ENCODE data around the gene ATAD1.
A peak's percentile ranks its signal among the peaks of the same experiment; 100 is the strongest.

The ATAD1 gene

DNA sequence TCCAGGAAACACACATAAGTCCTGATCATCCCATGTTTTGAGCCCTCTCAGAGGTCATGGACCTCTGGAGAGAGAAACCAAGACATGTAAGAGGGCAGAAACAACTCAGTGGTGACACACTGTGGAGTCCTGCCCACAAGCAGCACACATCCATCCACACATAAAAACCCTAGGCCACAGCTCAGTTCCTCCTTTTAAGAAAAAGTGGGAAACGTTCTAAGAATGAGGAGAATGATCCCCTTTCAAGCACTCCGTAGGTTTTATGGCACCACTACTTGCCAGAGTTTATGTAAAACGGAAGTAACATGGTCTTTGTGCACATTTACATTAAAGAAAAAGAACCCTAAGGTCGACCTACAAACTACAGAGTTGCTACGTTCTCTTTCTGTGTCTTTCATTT lies 19.9 kb downstream of the ATAD1 start:
- ATAC-seq (no peak), DNase-seq (no peak)
- Mint-ChIP-seq H3K27me3 (no peaks in the 10 kb centered on the region), H3K4me1 (peaks cover 46% of the 10 kb centered on the region), H3K27ac (no peak overlapping the region), H3K4me3 (no peak overlapping the region), H3K9me3 (peaks cover 3 to 11% of the 10 kb centered on the region in 2 donors)

DNA sequence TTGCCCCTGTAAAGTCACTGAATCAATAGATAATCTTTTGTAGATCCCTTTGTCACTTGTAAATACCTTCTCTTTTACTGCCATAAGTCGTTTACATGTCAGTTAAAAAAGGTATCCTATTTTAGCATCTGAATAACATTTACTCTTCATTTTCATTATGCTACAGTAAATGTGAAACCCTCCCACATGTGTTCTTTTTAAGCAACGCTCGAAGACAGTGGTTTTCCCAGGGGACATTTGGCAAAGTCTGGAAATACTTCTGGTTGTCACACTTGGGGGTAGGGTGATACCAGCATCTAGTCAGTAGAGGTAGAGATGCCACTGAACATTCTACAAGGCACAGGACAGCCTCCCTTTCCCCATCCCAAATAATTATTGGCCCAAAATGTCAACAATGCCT lies 23.7 kb downstream of the ATAD1 start:
- H3K27me3 Mint-ChIP-seq, result no peaks in the 10 kb centered on the region
- peaks cover 46% of the 10 kb centered on the region for H3K4me1 Mint-ChIP-seq
- H3K4me3 Mint-ChIP-seq, result no peak overlapping the region
- DNase-seq (no peak), ATAC-seq (no peak)
- no peak overlapping the region for H3K27ac Mint-ChIP-seq
- H3K9me3 Mint-ChIP-seq, result no peaks in the 10 kb centered on the region

DNA sequence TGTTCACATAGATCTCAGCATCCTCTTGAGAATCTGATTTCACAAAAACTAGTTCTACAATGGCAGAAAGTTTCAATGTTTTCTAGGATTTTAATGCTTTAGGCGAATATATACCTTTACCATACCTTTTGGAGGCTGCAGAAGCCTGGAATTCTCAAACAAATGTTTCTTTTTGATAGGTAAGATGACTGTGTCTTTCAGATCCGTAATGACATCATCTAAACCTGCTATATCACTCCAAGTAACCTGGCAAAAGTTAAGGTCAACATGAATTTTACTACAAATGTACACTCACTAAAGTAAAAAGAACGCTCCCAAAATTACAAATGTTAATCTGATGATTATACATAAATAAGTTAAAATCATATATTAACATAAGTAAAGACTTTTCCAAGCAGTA lies 27.8 kb downstream of the ATAD1 start:
- DNase-seq, result no peak
- Mint-ChIP-seq H3K27me3 (no peaks in the 10 kb centered on the region), H3K27ac (no peak overlapping the region), H3K9me3 (no peaks in the 10 kb centered on the region), H3K4me3 (no peak overlapping the region), H3K4me1 (peaks cover 15% of the 10 kb centered on the region)
- ATAC-seq, result no peak

DNA sequence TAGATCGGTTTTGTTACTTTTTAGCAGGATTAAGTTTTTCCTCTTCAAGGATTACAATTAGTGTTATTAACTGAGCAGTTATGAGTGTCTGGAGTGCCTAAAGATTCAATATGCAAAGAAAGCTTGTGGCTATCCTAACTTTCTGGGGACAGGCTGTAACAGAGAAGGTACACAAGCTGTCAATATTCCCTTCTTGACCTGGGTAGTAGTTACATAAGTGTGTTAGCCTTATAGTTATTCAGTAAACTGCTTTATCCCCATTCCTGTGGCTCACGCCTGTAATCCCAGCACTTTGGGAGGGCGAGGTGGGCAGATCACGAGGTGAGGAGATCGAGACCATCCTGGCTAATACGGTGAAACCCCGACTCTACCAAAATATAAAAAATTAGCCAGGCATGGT lies 31.6 kb downstream of the ATAD1 start:
- no peak for ATAC-seq
- H3K4me3 Mint-ChIP-seq, result no peak overlapping the region
- no peaks in the 10 kb centered on the region for H3K9me3 Mint-ChIP-seq
- no peak for DNase-seq
- H3K27ac Mint-ChIP-seq, result no peak overlapping the region
- H3K27me3 Mint-ChIP-seq, result no peaks in the 10 kb centered on the region
- peaks cover 6% of the 10 kb centered on the region for H3K4me1 Mint-ChIP-seq

DNA sequence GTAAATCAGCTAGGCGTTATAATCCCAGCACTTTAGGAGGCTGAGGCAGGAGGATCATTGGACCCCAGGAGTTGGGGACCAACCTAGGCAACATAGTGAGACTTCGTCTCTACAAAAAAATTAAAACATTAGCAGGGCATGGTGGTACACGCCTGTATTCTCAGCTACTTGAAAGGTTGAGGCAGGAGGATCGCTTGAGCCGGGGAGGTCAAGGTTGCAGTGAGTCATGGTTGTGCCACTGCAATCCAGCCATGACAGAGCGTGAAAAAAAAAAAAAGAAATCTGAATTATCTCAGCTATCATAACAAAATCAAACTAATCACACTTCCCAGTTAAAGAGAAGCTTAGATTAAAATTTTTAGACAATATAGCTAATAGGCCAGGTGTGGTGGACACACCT lies 35.3 kb downstream of the ATAD1 start:
- H3K27me3 Mint-ChIP-seq, result no peaks in the 10 kb centered on the region
- peaks cover 6% of the 10 kb centered on the region for H3K4me1 Mint-ChIP-seq
- H3K27ac Mint-ChIP-seq, result no peak overlapping the region
- no peak for DNase-seq
- H3K9me3 Mint-ChIP-seq, result no peaks in the 10 kb centered on the region
- no peak overlapping the region for H3K4me3 Mint-ChIP-seq
- ATAC-seq, result no peak

DNA sequence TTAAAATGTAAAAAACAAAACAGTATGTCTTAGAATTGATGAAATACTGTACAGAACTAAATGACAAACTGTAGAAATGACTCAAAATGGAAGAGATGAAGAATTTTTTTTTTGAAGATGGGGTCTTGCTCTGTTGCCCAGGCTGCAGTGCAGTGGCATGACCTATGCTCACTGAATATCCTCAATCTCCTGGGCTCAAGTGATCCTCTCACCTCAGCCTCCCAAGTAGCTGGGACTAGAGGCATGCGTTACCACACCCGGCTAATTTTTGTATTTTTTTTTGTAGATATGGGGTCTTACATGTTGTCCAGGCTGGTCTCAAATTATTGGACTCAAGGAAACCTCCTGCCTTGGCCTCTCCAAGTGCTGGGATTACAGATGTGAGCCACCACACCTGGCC lies 36.5 kb downstream of the ATAD1 start:
- H3K27ac Mint-ChIP-seq, result no peak overlapping the region
- no peaks in the 10 kb centered on the region for H3K27me3 Mint-ChIP-seq

DNA sequence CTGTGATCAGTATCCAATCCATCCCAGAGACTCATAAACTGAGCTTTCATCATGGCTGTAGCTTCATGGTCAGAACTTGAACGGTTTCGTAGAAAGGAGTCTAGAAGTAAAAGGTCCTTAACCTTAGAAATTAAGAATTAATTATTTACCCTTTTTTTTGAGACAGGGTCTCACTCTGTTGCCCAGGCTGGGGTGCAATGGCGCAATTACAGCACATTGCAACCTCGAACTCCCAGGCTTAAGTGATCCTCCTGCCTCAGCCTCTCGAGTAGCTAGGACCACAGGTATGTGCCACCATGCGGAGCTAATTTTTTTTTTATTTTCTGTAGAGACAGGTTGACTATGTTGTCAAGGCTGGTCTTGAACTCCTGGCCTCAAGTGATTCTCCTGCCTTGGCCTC lies 41.7 kb downstream of the ATAD1 start:
- ATAC-seq, result no peak
- no peak overlapping the region for H3K4me3 Mint-ChIP-seq
- H3K27ac Mint-ChIP-seq, result no peak overlapping the region
- peaks cover 7% of the 10 kb centered on the region for H3K4me1 Mint-ChIP-seq
- no peak for DNase-seq
- no peaks in the 10 kb centered on the region for H3K9me3 Mint-ChIP-seq
- no peaks in the 10 kb centered on the region for H3K27me3 Mint-ChIP-seq

More for the DNA sequence above, 36.5 kb downstream of the ATAD1 start:
- H3K4me3 Mint-ChIP-seq, result no peak overlapping the region
- H3K4me1 Mint-ChIP-seq, result peaks cover 6% of the 10 kb centered on the region
- ATAC-seq, result no peak
- DNase-seq, result no peak
- no peaks in the 10 kb centered on the region for H3K9me3 Mint-ChIP-seq

DNA sequence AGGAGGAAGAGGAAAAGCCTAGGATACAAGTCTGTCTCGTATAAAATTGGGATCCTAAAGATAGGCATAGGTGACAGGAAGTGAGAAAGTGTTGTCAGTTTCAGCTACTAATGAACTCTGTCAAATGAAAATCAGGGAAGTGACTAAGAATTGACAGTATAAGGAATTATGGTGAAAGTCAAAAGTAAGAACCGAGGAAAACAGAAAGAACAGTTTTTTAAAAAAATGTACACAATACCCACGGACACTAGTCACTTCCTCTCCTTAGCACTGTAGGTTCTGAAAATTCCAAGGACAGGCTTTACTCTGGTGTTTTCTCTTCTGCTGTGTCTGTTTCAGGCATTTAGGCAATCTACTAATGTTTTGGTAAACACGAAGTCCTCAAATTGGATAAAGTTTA lies 42.3 kb downstream of the ATAD1 start:
- Mint-ChIP-seq H3K9me3 (no peaks in the 10 kb centered on the region), H3K27me3 (no peaks in the 10 kb centered on the region), H3K4me3 (no peak overlapping the region), H3K27ac (no peak overlapping the region), H3K4me1 (peaks cover 7% of the 10 kb centered on the region)
- ATAC-seq, result no peak
- DNase-seq, result no peak

DNA sequence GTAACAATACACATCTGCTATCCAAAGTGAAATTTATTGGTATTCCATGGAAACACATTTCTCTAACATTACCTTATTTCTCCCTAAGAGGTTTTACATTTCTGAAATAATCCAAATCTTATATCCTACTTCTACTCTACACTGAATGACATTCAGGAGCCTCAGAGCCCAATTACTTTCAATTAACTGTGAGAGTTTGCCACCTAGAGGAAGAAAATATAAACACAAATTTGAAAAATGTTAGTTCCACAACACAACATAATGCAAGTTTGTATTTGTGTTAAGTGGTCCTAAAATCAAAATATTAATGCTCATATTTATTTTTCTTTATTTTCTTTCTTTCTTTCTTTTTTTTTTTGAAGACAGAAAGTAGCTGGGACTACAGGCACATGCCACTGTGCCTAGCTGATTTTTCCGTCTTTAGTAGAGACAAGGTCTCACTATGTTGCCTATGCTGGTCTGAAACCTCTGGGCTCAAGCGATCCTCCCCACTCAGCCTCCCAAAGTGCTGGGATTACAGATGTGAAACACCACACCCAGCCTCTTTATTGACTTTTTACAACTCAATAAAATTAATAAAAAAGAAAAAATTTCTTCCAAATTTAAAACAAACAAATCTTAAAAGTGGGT lies 46.0 kb downstream of the ATAD1 start:
- Mint-ChIP-seq H3K27me3 (no peaks in the 10 kb centered on the region), H3K4me1 (peaks cover 7% of the 10 kb centered on the region), H3K27ac (no peak overlapping the region), H3K4me3 (no peak overlapping the region), H3K9me3 (no peaks in the 10 kb centered on the region)
- ATAC-seq (no peak), DNase-seq (no peak)

DNA sequence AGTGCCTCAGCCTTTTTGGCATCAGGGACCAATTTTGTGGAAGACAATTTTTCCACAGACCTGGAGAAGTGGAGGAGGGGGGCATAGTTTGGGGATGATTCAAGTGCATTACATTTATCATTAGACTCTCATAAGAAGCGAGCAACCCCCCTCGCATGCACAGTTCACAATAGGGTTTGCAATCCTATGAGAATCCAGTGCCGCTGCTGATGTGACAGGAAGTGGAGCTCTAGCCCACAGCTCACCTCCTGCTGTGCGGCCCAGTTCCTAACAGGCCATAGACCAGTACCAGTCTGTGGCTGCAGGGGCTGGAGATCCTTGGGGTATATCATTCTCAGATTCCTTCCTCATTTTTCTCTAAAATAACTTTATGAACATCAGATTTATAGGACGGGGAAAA lies 50.8 kb downstream of the ATAD1 start:
- Mint-ChIP-seq H3K27ac (no peak overlapping the region), H3K9me3 (no peaks in the 10 kb centered on the region), H3K4me1 (peaks cover 3% of the 10 kb centered on the region), H3K27me3 (no peaks in the 10 kb centered on the region), H3K4me3 (no peak overlapping the region)
- no peak for ATAC-seq
- no peak for DNase-seq

DNA sequence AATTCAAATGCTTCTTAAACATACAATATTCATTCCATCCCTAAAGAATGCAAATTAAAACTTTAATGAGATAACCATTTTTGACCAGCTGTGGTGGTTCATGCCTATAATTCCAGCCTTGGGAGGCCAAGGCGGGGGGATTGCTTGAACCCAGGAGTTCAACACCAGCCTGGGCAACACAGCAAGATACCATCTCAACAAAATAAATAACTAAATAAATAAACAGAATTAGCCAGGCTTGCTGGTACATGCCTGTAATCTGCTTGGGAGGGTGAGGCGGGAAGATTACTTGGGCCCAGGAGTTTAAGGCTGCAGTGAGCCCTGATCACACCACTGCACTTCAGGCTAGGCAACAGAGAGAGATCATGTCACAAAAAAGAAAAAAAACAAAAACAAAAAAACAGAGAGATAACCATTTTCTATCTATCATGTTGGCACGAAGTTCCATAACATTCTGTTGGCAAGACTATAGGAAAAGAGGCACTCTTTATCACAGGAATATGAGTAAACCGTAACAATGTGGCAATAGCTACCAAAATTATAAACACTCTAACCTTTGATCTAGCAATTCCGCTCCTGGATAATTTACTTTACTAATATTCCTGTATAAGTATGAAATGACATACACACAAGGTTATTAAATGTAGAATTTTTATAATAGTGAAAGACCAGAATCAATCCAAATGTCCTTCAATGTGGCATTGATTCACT lies 52.2 kb downstream of the ATAD1 start:
- Mint-ChIP-seq H3K27ac (no peak overlapping the region), H3K4me3 (no peak overlapping the region)

DNA sequence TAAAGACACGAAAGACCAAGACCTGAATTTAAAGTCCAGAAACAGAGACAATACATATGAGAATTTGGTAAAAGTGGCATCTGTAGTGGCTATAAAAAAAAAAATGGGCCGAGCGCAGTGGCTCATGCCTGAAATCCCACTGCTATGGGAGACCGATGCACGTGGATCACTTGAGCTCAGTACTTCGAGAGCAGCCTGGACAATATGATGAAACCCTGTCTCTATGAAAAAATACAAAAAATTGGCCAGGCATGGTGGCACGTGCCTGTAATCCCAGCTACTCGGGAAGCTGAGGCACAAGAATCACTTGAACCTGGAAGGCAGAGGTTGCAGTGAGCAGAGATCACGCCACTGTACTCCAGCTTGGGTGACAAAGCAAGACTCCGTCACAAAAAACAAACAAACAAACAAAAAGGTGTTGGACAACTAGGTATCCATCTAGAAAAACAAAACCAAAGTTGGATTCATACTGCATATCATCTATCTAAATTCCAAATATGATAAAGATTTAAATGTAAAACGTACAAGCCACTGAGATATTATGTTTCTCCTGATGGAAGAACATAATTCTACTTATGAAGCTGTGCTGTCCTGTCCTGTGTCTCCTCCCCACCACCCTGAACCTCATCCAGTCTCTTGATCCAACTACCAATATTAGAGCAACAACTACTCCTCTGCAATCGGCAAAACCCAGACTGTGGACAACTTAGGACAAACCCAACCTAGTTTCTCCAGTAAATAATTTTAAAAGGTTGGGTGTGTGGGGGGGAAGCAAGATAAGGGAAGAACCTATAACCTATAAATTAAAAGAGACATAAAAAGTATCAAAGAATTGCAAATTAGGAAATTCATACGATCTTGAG lies 53.7 kb downstream of the ATAD1 start:
- DNase-seq (no peak), ATAC-seq (no peak)
- Mint-ChIP-seq H3K4me1 (peaks cover 22% of the 10 kb centered on the region), H3K27ac (no peak overlapping the region), H3K4me3 (no peak overlapping the region), H3K9me3 (no peaks in the 10 kb centered on the region), H3K27me3 (no peaks in the 10 kb centered on the region)

More for the DNA sequence above, 52.2 kb downstream of the ATAD1 start:
- H3K9me3 Mint-ChIP-seq, result no peaks in the 10 kb centered on the region
- H3K27me3 Mint-ChIP-seq, result no peaks in the 10 kb centered on the region
- ATAC-seq (no peak), DNase-seq (no peak)
- peaks cover 15% of the 10 kb centered on the region for H3K4me1 Mint-ChIP-seq

DNA sequence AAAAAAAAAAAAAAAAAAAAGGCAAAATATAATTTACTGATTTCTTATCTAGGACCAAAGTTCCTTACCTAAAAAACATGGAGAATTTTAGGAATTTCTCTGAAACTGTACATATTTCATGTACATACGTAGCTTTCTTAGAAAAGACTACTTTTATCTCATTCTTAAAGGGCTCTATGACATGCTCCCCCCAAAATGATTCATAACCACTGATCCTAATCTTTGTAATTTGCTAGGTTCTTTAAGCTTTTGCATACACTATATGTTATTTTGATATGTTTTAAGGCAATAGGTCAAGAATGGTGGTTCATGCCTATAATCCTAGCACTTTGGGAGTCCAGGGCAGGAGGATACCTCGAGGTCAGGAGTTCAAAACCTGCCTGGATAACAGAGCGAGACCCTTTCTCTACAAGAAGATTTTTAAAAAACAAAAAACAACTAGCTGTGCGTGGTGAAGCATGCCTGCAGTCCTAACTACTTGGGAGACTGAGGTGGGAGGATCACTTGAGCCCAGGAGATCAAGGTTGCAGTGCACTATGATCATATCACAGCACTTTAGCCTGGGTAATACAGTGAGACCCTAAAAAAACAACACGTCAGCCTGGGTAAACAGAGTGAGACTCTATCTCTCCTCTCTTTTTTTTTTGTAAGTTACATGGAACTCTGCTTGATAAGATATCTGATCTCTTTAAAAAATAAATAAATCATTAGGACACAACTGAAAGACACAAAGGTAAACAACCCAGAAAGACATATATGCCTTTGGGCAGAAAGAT lies 54.8 kb downstream of the ATAD1 start:
- Mint-ChIP-seq H3K9me3 (no peaks in the 10 kb centered on the region), H3K27me3 (no peaks in the 10 kb centered on the region), H3K4me3 (no peak overlapping the region), H3K4me1 (peaks cover 22% of the 10 kb centered on the region), H3K27ac (peak overlapping the region; percentile 19 to 25)
- ATAC-seq, result no peak
- no peak for DNase-seq

DNA sequence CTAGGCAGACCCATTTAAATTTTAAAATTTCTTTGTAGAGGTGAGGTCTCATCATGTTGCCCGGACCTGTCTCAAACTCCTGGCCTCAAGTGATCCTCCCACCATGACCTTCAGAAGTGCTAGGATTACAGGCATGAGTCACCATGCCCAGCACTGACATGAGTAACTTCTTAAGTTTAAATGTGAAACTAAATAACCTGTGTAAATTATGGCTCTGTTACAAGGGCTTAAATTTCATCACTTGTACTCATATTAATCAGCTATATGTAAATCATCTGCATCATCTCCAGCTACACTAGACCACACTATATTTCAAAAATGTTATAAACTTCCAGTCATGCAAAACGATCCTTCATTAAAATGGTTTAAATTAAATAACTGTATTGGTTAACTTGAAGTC lies 56.1 kb downstream of the ATAD1 start:
- peak; percentile 42 to 69 for DNase-seq
- H3K27me3 Mint-ChIP-seq, result no peaks in the 10 kb centered on the region

DNA sequence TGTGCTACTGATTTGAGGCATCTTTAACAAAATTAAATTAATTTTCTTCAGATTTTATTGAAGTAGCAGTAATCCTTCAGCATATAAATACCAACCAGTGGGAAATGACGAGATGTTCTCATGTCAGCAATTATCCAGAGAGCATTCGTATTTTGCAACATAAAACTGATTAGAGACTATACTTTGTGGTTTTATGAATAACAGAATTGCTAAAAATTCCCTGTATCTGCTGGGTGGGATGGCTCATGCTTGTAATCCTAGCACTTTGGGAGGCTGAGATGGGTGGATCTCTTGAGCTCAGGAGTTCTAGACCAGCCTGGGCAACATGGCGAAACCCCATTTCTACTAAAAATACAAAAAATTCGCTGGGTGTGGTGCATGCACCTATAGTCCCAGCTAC lies 56.9 kb downstream of the ATAD1 start:
- DNase-seq (no peak), ATAC-seq (no peak)
- no peaks in the 10 kb centered on the region for H3K27me3 Mint-ChIP-seq
- no peak overlapping the region for H3K4me3 Mint-ChIP-seq
- peaks cover 22% of the 10 kb centered on the region for H3K4me1 Mint-ChIP-seq
- no peaks in the 10 kb centered on the region for H3K9me3 Mint-ChIP-seq
- no peak overlapping the region for H3K27ac Mint-ChIP-seq

More for the DNA sequence above, 56.1 kb downstream of the ATAD1 start:
- H3K4me1 Mint-ChIP-seq, result peaks cover 22% of the 10 kb centered on the region
- H3K27ac Mint-ChIP-seq, result peak overlapping the region; percentile 42 to 91
- H3K9me3 Mint-ChIP-seq, result no peaks in the 10 kb centered on the region
- H3K4me3 Mint-ChIP-seq, result peak overlapping the region; percentile 15 to 45
- peak; percentile 100 for ATAC-seq

Data from stimulated activated naive CD8-positive, alpha-beta T cell treated with anti-CD3 and anti-CD28 coated beads, Interleukin-15, amount 100 ng/mL, for 72 hours (primary cell).